GM12878 (cell line): Measurements from ENCODE around the gene FASTKD2. TPM values are rescaled to one million over a fixed set of nuclear protein-coding genes. Genes with fewer than 3 reads are reported as not detected.

Experiments used
- microRNA-seq: library from miRNA; unstranded; fragments of <30 nt; microRNA quantifications from one replicate; pipeline ENCODE4, GENCODE V29; 2018
- polyA plus RNA-seq, 11 experiments: library from polyadenylated mRNA; depleted of rRNA in 4 of 11; unstranded in 6 of 11; stranded (reverse) in 5 of 11; fragments of >200 nt; fragmentation: Nextera tagmentation in 4 of 11; fragmentation: Illumina TruSeq in 1 of 11; extraction: Ambion mirVana in 4 of 11; extraction: Trizol in 1 of 11; gene quantifications; 1 replicate in 1 of 11; 2 replicates in 10 of 11; pipeline versions ENCODE4 v1.2.1 to v1.2.3, GENCODE V29; 2011 to 2016; ENCODE audit warnings: inconsistent platforms in 2 of 11, missing spikeins in 2 of 11, low read depth in 1 of 11
- small RNA-seq: library from RNA; depleted of rRNA; stranded (forward); fragments of <200 nt; gene quantifications from one replicate; pipeline ENCODE3, GENCODE V24; 2014
- total RNA-seq, 4 experiments: library from RNA; depleted of rRNA in 3 of 4; stranded (reverse); fragments of >200 nt in 3 of 4; fragmentation: Illumina TruSeq in 1 of 4; extraction: Trizol in 1 of 4; gene quantifications; 2 replicates each; pipeline versions ENCODE4 v1.2.1 to v1.2.3, GENCODE V29; 2013 to 2021

The FASTKD2 gene
- total and polyA plus RNA-seq, 10 of the 15 experiments (the other 5 are each of a cell fraction or from before 2014, with no cell fraction given): 32.1 to 115 (median 52.3) TPM

Small RNA genes lying within 50 kb of the gene (microRNA-seq; reads per million reads assigned to microRNA genes)
- gene MIR3130-1: not detected
- gene MIR3130-2: not detected

Small RNA genes lying within 50 kb of the gene (small RNA-seq; reads per million reads assigned to genes)
- gene MIR3130-2: not detected

Other genes with a start within 250 kb of the FASTKD2 start
- gene FAM237A, start 123.1 kb upstream of the FASTKD2 start, total RNA-seq (2014; rRNA removed): not detected in 2 replicates
- gene FAM237A, start 123.1 kb upstream of the FASTKD2 start, total RNA-seq (2014; rRNA removed; fragmentation: Illumina TruSeq; extraction: Trizol): not detected in 2 replicates
- not detected in 2 replicates for gene FAM237A, start 123.1 kb upstream of the FASTKD2 start, total RNA-seq (2021)
- gene FAM237A, start 123.1 kb upstream of the FASTKD2 start, polyA plus RNA-seq (2011; rRNA removed): not detected in 2 replicates
- not detected in 2 replicates for gene FAM237A, start 123.1 kb upstream of the FASTKD2 start, polyA plus RNA-seq (2014; fragmentation: Illumina TruSeq; extraction: Trizol)
- gene FAM237A, start 123.1 kb upstream of the FASTKD2 start, polyA plus RNA-seq (2014; fragmentation: Nextera tagmentation; extraction: Ambion mirVana): not detected
- not detected in 2 replicates for gene FAM237A, start 123.1 kb upstream of the FASTKD2 start, polyA plus RNA-seq (2014; rRNA removed)
- not detected for gene FAM237A, start 123.1 kb upstream of the FASTKD2 start, polyA plus RNA-seq (2016; fragmentation: Nextera tagmentation; extraction: Ambion mirVana)
- gene DYTN, start 47.2 kb upstream of the FASTKD2 start, total RNA-seq (2014; rRNA removed): 0.16 TPM in 1 of 2 replicates, not detected in the other
- 0.09 TPM in 1 of 2 replicates, not detected in the other for gene DYTN, start 47.2 kb upstream of the FASTKD2 start, total RNA-seq (2014; rRNA removed; fragmentation: Illumina TruSeq; extraction: Trizol)
- not detected in 2 replicates for gene DYTN, start 47.2 kb upstream of the FASTKD2 start, total RNA-seq (2021)
- not detected in 2 replicates for gene DYTN, start 47.2 kb upstream of the FASTKD2 start, polyA plus RNA-seq (2011; rRNA removed)
- 0.06 TPM in 1 of 2 replicates, not detected in the other for gene DYTN, start 47.2 kb upstream of the FASTKD2 start, polyA plus RNA-seq (2014; fragmentation: Illumina TruSeq; extraction: Trizol)
- gene DYTN, start 47.2 kb upstream of the FASTKD2 start, polyA plus RNA-seq (2014; fragmentation: Nextera tagmentation; extraction: Ambion mirVana): under 1 TPM; 0.02 to 0.18 TPM
- gene DYTN, start 47.2 kb upstream of the FASTKD2 start, polyA plus RNA-seq (2014; rRNA removed): 0.32 TPM in 1 of 2 replicates, not detected in the other
- under 1 TPM; 0.09 to 0.29 TPM for gene DYTN, start 47.2 kb upstream of the FASTKD2 start, polyA plus RNA-seq (2016; fragmentation: Nextera tagmentation; extraction: Ambion mirVana)
- 0.56 and 1.0 TPM in 2 replicates for gene MDH1B, start 278 bp upstream of the FASTKD2 start, total RNA-seq (2014; rRNA removed)
- gene MDH1B, start 278 bp upstream of the FASTKD2 start, total RNA-seq (2014; rRNA removed; fragmentation: Illumina TruSeq; extraction: Trizol): 0.55 and 1.1 TPM in 2 replicates
- gene MDH1B, start 278 bp upstream of the FASTKD2 start, total RNA-seq (2021): 1.0 TPM in 2 replicates
- 0.49 and 0.68 TPM in 2 replicates for gene MDH1B, start 278 bp upstream of the FASTKD2 start, polyA plus RNA-seq (2011; rRNA removed)
- gene MDH1B, start 278 bp upstream of the FASTKD2 start, polyA plus RNA-seq (2014; fragmentation: Illumina TruSeq; extraction: Trizol): 0.47 and 0.65 TPM in 2 replicates
- gene MDH1B, start 278 bp upstream of the FASTKD2 start, polyA plus RNA-seq (2014; fragmentation: Nextera tagmentation; extraction: Ambion mirVana): 1 to 10 TPM in 1 of 2 experiments, under 1 TPM in 1; 0.97 to 1.3 TPM
- gene MDH1B, start 278 bp upstream of the FASTKD2 start, polyA plus RNA-seq (2014; rRNA removed): 1.1 and 1.4 TPM in 2 replicates
- gene MDH1B, start 278 bp upstream of the FASTKD2 start, polyA plus RNA-seq (2016; fragmentation: Nextera tagmentation; extraction: Ambion mirVana): 1 to 10 TPM in 1 of 2 experiments, under 1 TPM in 1; 0.87 to 1.6 TPM
- not detected in 2 replicates for gene CPO, start 173.9 kb downstream of the FASTKD2 start, total RNA-seq (2014; rRNA removed)
- not detected in 2 replicates for gene CPO, start 173.9 kb downstream of the FASTKD2 start, total RNA-seq (2014; rRNA removed; fragmentation: Illumina TruSeq; extraction: Trizol)
- gene CPO, start 173.9 kb downstream of the FASTKD2 start, total RNA-seq (2021): not detected in 2 replicates
- gene CPO, start 173.9 kb downstream of the FASTKD2 start, polyA plus RNA-seq (2011; rRNA removed): 0.14 TPM in 1 of 2 replicates, not detected in the other
- gene CPO, start 173.9 kb downstream of the FASTKD2 start, polyA plus RNA-seq (2014; fragmentation: Illumina TruSeq; extraction: Trizol): not detected in 2 replicates
- gene CPO, start 173.9 kb downstream of the FASTKD2 start, polyA plus RNA-seq (2014; fragmentation: Nextera tagmentation; extraction: Ambion mirVana): not detected
- 0.13 TPM in 1 of 2 replicates, not detected in the other for gene CPO, start 173.9 kb downstream of the FASTKD2 start, polyA plus RNA-seq (2014; rRNA removed)
- not detected for gene CPO, start 173.9 kb downstream of the FASTKD2 start, polyA plus RNA-seq (2016; fragmentation: Nextera tagmentation; extraction: Ambion mirVana)